ENCODE results near the gene ITIH5. TPM values are rescaled to one million over a fixed set of nuclear protein-coding genes. Genes with fewer than 3 reads are reported as not detected.
"Not testable (repeated sequence)": the region's sequence is repeated elsewhere in the genome, so short reads cannot be mapped to it uniquely, and the experiment has no call there.

The ITIH5 gene
- not detected in 2 replicates for total RNA-seq (2014; rRNA removed; shearing (Covaris generic))
- polyA plus RNA-seq (2014; cell fraction: nucleus; rRNA removed) = not detected in 2 replicates

- no peak for DNase-seq (ENCODE audit: extremely low read depth, low read depth)
Measured at GRCh38 chr10:7666253-7667023, at the start of gene ITIH5. ITIH5 (minus strand) TSS chr10:7666966; CDS start chr10:7666892, 74 bp downstream.

- DNase-seq (ENCODE audit: extremely low read depth, low read depth) = no peak
Measured at GRCh38 chr10:7715515-7715914, 48.7 kb upstream of the ITIH5 start.

DNA sequence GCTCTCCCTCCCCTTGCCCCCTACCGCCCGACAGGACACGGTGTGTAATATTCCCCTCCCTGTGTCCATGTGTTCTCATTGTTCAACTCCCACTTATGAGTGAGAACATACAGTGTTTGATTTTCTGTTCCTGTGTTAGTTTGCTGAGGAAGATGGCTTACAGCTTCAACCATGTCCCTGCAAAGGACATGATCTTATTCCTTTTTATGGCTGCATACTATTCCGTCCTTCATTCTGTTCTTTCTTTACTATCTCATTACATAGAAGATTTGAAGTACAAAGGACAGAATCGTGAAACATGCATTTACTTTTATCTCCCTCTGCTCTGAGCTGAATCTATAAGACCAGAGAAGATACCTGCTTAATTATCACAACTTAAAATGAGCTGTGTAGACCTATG is 44.3 kb upstream of the ITIH5 start:
- DNase-seq (ENCODE audit: extremely low read depth, low read depth) = not testable (repeated sequence)

DNA sequence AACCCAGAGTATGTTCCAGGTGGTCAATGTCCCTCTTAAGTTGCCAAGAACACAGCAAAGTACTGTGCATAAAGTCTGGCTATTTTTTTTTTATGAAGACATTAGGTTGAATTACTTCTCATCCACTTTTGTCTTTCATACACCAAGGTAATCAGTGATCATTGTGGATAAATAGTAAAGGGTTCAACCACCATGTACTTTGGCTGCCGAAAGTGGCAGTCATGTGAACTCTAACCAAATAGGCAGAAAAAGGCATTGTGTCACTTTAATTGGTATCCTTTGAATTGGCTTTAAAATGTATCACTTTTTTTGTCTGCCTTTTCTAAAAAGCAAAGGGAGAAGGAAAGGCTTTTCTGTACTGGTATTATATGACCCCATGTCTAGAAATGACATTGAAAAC is 43.7 kb upstream of the ITIH5 start:
- no peak for DNase-seq (ENCODE audit: extremely low read depth, low read depth)

GRCh38 chr10:7708832-7709231 is 42.1 kb upstream of the ITIH5 start:
- DNase-seq (ENCODE audit: extremely low read depth, low read depth) = no peak

GRCh38 chr10:7707858-7708622 is 41.3 kb upstream of the ITIH5 start:
- no peak for DNase-seq (ENCODE audit: extremely low read depth, low read depth)

GRCh38 chr10:7707102-7707501 is 40.3 kb upstream of the ITIH5 start:
- DNase-seq (ENCODE audit: extremely low read depth, low read depth) = no peak

DNA sequence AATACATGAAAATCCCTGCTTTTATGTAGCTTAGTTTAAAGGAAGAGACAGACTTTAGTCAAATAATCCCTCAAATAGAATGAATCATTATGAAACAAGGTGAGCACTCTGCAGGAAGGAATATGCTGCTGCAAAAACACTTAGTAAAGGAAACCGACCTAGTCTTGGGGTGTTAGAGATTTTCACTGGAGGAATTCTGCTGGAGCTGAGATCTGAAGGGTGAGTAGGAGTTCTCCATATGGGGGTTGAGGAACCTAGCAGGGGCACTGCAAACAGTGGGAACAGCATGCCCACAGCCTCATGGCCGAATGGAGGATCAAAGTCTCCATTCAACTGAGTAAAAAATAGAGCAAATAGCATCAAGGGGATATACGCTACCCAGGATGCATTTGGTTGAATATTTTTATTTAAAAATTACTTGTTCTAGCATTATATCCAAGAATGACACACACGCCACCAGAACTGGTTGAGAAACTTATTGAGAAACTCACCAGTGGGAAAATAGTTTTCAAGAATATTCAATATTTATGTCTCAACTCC is 39.8 kb upstream of the ITIH5 start:
- DNase-seq (ENCODE audit: extremely low read depth, low read depth) = no peak

- DNase-seq (ENCODE audit: extremely low read depth, low read depth) = no peak
Measured at GRCh38 chr10:7705341-7705740, 38.6 kb upstream of the ITIH5 start.

GRCh38 chr10:7704071-7705016 is 37.6 kb upstream of the ITIH5 start:
- DNase-seq (ENCODE audit: extremely low read depth, low read depth) = no peak

- DNase-seq (ENCODE audit: extremely low read depth, low read depth) = no peak
Measured at GRCh38 chr10:7703140-7703539, 36.4 kb upstream of the ITIH5 start, which contains the start of gene ITIH2. ITIH2 (plus strand) TSS chr10:7703316; CDS start chr10:7703435, 119 bp downstream.

GRCh38 chr10:7702288-7702812 is 35.6 kb upstream of the ITIH5 start:
- no peak for DNase-seq (ENCODE audit: extremely low read depth, low read depth)

DNA sequence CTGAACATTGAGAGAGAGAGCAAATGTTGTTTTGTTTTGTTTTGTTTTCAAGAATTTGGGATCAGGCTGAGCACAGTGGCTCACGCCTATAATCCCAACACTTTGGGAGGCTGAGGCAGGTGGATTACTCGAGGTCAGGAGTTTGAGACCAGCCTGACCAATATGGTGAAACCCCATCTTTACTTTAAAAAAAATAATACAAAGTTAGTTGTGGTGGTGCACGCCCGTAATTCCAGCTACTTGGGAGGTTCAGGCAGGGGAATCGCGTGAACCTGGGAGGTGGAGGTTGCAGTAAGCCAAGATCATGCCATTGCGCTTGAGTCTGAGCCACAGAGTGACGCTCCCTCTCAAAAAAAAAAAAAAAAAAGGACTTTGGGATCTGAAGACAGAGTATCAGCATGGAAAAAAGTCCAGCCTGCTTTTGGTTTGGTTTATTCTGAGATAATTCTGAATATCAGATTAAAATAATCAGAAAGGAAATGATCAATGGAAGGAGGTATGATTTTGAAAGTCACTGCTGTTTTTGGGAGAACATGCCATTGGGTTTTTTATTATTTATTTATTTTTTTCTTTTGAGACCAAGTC is 34.5 kb upstream of the ITIH5 start:
- DNase-seq (ENCODE audit: extremely low read depth, low read depth) = no peak

DNA sequence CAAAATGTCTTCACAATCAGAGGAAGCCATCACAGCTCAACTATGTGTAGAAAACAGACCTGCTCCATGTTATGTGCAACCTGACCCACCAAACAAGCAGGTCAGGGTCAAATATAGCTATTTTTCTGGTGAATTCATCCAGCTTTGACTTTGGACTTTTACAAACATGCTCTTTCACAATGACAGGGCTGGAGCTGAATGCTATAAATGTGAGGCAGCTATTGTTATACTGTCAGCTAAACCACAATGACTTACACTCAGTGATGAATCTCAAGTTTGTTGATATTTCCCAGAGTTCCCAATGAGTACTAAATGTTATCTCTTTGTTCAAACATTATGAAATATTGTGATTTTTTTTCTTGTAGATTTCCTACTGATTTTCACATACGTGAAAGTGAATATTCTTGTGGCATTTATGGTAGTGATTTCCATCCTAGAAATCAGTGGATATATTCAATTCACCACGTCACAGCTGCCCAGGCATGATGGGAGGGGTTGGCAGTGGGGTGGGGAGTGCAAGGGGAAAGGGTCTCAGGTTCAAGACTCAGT is 33.9 kb upstream of the ITIH5 start:
- DNase-seq (ENCODE audit: extremely low read depth, low read depth) = no peak

GRCh38 chr10:7697426-7697825 is 30.7 kb upstream of the ITIH5 start:
- DNase-seq (ENCODE audit: extremely low read depth, low read depth) = no peak

- no peak for DNase-seq (ENCODE audit: extremely low read depth, low read depth)
Measured at GRCh38 chr10:7696545-7696944, 29.8 kb upstream of the ITIH5 start.

DNA sequence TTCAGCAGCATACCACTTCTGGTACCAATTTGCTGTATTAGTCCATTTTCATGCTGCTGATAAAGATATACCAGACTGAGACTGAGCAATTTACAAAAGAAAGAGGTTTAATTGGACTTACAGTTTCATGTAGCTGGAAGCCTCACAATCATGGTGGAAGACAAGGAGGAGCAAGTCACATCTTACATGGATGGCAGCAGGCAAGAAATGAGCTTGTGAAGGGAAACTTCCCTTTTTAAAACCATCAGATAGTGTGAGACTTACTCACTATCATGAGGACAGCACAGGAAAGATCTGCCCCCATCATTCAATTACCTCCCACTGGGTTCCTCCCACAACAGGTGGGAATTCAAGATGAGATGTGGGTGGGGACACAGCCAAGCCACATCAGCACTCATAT is 26.4 kb upstream of the ITIH5 start:
- DNase-seq (ENCODE audit: extremely low read depth, low read depth) = not testable (repeated sequence)

DNA sequence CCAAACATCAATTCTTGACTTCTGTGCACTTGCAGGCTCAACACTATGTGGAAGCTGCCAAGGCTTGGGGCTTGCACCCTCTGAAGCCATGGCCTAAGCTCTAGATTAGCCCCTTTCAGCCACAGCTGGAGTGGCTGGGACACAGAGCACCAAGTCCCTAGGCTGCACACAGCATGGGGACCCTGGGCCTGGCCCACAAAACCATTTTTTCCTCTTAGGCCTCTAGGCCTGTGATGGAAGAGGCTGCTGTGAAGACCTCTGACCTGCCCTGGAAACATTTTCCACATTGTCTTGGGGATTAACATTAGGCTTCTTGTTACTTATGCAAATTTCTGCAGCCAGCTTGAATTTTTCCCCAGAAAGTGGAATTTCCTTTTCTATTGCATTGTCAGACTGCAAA is 25.6 kb upstream of the ITIH5 start:
- not testable (repeated sequence) for DNase-seq (ENCODE audit: extremely low read depth, low read depth)

GRCh38 chr10:7690885-7691597 is 24.3 kb upstream of the ITIH5 start:
- not testable (repeated sequence) for DNase-seq (ENCODE audit: extremely low read depth, low read depth)

Measured in NCI-H460 (cell line).